ENCODE measurements around the gene OR10J5. TPM values are rescaled to one million over a fixed set of nuclear protein-coding genes. Genes with fewer than 3 reads are reported as not detected.
"Not testable (repeated sequence)": the region's sequence is repeated elsewhere in the genome, so short reads cannot be mapped to it uniquely, and the experiment has no call there.

OR10J5 gene
- total RNA-seq, 1 experiment from 2014 or later = not detected

DNA sequence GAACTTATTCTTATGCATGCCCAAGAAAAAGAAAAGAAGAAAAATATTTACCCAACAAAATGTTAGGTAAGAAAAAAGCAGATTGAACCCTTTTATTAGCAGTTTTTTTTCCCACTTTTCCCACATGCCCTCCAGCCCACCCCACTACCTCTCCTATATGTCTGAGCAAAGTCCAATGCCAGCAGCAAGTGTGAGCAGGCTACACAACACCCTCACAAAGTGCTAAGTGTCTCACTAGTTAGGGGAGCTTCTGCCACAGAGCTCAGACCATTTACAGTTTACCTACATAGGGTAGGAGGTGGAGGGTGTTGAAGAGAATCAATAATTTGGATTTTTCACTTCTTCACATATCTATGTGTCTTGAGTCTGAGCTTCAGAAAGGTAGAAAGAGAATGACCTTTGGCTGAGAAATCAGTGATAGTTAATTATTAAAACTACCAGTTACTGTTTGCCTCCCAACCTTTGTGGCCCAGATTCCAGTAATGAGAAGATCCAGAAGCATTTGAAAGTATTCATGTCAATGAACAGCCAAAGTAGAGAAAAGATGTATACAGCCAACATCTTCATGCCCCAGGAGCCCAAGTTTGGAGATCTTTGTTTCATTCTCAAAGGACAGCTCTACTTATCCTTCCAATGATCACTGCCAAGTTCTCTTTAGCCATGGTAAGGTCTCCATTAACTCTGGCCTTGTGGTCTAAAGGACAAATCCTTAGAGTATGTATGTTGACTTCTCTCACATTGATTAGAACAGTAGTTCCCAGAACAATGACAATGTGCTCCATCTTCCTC is 26.2 kb downstream of the OR10J5 start:
- Histone ChIP-seq H3K36me3 (no peaks in the 10 kb centered on the region), H3K4me3 (no peak overlapping the region), H3K27me3 (replicated peaks) (no peaks in the 10 kb centered on the region), H3K4me1 (replicated peaks) (no peaks in the 10 kb centered on the region), H3K27ac (no peak overlapping the region), H3K9me3 (replicated peaks) (no peaks in the 10 kb centered on the region)
- DNase-seq (ENCODE audit: low read depth in 1 of 2, low spot score in 2 of 2) = no peak

DNA sequence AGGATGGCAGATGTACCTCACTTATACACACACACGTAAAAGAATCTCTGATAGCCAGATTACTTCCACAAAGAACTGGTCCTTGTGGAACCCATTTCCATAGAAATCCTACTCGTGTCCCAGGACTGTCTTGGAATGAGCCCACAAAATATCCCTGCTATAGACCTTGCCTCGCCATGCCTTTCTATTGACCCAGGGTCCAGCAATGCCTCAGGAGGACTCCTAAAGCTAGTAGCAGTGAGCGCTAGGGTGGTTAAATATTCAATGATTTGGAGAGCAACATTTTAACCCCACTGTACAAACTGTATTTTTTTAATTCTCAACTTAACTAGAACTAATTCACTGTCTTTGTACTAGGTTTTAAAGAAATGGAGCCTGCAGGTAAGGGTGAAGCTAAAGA is 26.9 kb downstream of the OR10J5 start:
- Histone ChIP-seq H3K27ac (no peak overlapping the region), H3K4me3 (no peak overlapping the region), H3K4me1 (replicated peaks) (no peaks in the 10 kb centered on the region)

DNA sequence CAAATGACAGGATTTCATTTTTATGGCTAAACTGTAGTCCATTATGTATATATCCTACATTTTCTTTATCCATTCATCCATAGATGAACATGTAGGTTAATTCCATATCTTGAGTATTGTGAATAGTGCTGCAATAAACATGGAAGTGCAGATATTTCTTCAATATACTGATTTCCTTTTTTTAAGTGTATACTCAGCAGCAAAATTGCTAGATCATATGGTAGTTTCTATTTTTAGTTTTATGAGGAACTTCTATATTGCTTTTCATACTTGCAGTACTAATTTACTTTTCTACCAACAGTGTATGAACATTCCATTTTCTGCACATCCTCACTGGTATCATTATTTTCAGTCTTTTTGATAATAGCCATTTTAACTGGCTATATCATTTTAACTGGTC is 30.1 kb downstream of the OR10J5 start:
- no peak overlapping the region for H3K27ac ChIP-seq
- no peaks in the 10 kb centered on the region for H3K9me3 ChIP-seq (replicated peaks)
- no peak overlapping the region for H3K4me3 ChIP-seq
- no peak for DNase-seq (ENCODE audit: low read depth in 1 of 2, low spot score in 2 of 2)
- no peaks in the 10 kb centered on the region for H3K27me3 ChIP-seq (replicated peaks)
- no peaks in the 10 kb centered on the region for H3K36me3 ChIP-seq
- no peaks in the 10 kb centered on the region for H3K4me1 ChIP-seq (replicated peaks)

More for the DNA sequence above, 26.9 kb downstream of the OR10J5 start:
- Histone ChIP-seq H3K36me3 (no peaks in the 10 kb centered on the region), H3K27me3 (replicated peaks) (no peaks in the 10 kb centered on the region), H3K9me3 (replicated peaks) (no peaks in the 10 kb centered on the region)
- no peak for DNase-seq (ENCODE audit: low read depth in 1 of 2, low spot score in 2 of 2)

DNA sequence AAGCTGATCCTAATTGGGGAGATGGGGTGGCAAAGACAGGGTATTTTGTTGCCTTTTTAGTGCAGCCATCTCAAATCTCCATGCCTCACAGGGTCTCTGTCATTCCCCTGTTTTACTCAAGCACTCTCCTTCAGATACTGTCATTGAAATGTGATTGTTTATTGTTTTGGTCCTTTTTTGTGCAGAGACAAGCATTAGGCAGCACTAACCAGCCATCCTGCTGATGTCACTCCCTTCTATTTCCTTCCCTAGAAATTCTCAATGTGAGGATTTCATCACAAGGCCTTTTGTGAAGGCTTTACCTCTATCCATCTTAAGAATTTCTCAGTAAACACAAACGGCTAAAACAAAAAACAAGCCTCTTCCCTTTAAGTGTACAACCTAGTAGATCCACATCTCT is 34.7 kb downstream of the OR10J5 start:
- Histone ChIP-seq H3K4me1 (replicated peaks) (no peaks in the 10 kb centered on the region), H3K9me3 (replicated peaks) (no peaks in the 10 kb centered on the region), H3K27ac (no peak overlapping the region), H3K27me3 (replicated peaks) (no peaks in the 10 kb centered on the region), H3K36me3 (no peaks in the 10 kb centered on the region), H3K4me3 (no peak overlapping the region)
- no peak for DNase-seq (ENCODE audit: low read depth in 1 of 2, low spot score in 2 of 2)

DNA sequence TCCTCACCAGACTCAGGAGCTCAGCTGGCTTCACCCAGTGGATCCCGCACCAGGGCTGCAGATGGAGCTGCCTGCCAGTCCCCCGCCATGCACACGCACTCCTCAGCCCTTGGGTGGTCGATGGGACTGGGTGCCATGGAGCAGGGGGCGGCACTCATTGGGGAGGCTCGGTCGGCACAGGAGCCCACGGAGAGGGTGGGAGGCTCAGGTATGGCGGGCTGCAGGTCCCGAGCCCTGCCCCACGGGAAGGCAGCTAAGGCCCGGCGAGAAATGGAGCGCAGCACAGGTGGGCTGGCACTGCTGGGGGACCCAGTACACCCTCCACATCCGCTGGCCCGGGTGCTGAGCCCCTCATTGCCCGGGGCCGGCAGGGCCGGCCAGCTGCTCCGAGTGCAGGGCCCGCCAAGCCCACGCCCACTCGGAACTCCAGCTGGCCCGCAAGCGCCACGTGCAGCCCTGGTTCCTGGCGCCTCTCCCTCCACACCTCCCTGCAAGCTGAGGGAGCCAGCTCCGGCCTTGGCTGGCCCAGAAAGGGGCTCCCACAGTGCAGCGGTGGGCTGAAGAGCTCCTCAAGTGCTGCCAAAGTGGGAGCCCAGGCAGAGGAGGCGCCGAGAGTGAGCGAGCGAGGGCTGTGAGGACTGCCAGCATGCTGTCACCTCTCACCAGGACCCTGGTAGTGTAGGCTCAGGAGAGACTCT is 41.1 kb downstream of the OR10J5 start:
- H3K27ac ChIP-seq; H3K9me3 ChIP-seq (replicated peaks); DNase-seq (ENCODE audit: low read depth in 1 of 2, low spot score in 2 of 2); H3K27me3 ChIP-seq (replicated peaks); H3K36me3 ChIP-seq; H3K4me3 ChIP-seq: not testable (repeated sequence)
- H3K4me1 ChIP-seq (replicated peaks) = peaks cover 15% of the 10 kb centered on the region

DNA sequence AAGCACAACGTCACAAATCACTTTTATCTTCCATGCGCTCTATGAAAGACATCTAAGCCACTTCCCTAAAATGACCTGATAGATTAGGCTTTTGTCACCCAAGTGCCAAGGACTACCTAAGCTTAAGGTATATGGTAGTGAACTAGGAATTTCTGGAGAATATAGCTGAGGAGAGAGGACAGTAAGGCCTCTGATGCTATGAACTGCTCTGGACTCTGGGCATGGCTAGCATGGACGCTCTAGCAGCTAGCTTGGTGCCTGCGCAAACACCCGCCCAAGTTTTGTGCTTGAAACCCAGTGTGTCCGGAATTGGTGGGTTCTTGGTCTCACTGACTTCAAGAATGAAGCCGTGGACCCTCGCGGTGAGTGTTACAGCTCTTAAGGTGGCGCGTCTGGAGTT is 42.5 kb downstream of the OR10J5 start:
- no peak for DNase-seq (ENCODE audit: low read depth in 1 of 2, low spot score in 2 of 2)
- Histone ChIP-seq H3K4me3 (no peak overlapping the region), H3K27me3 (replicated peaks) (no peaks in the 10 kb centered on the region), H3K36me3 (no peaks in the 10 kb centered on the region), H3K27ac (peak overlapping the region; percentile 70), H3K4me1 (replicated peaks) (peaks cover 15% of the 10 kb centered on the region), H3K9me3 (replicated peaks) (no peaks in the 10 kb centered on the region; the same call in 1 of the 2 replicates)

DNA sequence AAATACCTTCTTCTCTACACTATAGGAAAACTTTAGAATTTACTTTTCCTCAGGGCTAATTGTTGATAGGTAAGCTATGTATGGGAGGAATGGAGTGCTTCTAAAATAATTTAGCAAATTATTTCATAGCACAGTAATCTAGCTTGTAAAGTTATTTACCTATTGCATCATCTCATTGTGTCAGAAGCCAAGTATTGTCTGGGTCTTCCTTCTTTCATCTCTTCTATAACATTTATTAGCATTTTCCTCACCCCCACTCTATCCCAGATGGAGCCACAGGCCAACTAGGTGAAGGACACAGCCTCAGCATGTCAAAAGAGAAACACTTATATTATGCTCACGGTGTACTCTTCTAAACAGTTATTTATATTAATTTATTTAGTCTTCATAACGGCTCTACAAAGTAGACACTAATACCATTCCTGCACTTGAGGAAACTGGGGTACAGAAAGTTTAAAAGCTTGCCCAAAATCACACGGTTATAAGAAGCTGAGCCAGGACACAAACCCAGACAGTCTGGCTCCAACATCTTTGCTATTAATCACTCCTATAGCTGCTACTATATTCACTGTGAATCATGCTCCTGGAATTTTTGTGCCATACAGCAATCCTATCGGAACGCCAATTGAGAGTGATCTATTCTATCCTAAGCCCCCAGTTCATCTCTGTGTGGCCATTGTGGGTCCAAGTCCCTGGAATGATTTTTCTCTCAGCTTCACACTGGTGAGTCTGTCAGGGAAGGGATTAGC is 43.1 kb downstream of the OR10J5 start:
- Histone ChIP-seq H3K27ac (peak overlapping the region; percentile 70), H3K4me3 (no peak overlapping the region), H3K9me3 (replicated peaks) (no peaks in the 10 kb centered on the region; the same call in 1 of the 2 replicates), H3K27me3 (replicated peaks) (no peaks in the 10 kb centered on the region), H3K36me3 (no peaks in the 10 kb centered on the region), H3K4me1 (replicated peaks) (peaks cover 15% of the 10 kb centered on the region)
- peak in 1 of 2 experiments; percentile 24 for DNase-seq (ENCODE audit: low read depth in 1 of 2, low spot score in 2 of 2)

Other genes with a start within 250 kb of the OR10J5 start
- not detected in 2 replicates for gene FCER1A, start 233.7 kb downstream of the OR10J5 start, total RNA-seq (2014; rRNA removed; shearing (Covaris generic))
- not detected in 2 replicates for gene OR10J4, start 103.8 kb downstream of the OR10J5 start, total RNA-seq (2014; rRNA removed; shearing (Covaris generic))
- not detected in 2 replicates for gene OR10J1, start 96.3 kb downstream of the OR10J5 start, total RNA-seq (2014; rRNA removed; shearing (Covaris generic))
- not detected in 2 replicates for gene APCS, start 51.8 kb upstream of the OR10J5 start, total RNA-seq (2014; rRNA removed; shearing (Covaris generic))
- gene CRP, start 178.6 kb upstream of the OR10J5 start, total RNA-seq (2014; rRNA removed; shearing (Covaris generic)) = not detected in 2 replicates
- 3.2 and 8.2 TPM in 2 replicates for gene DUSP23, start 245.0 kb upstream of the OR10J5 start, total RNA-seq (2014; rRNA removed; shearing (Covaris generic))

Measured in SJSA1 (cell line).